Heart right ventricle (tissue), 16 donors: Measurements from ENCODE around the gene HS3ST1. TPM values are rescaled to one million over a fixed set of nuclear protein-coding genes. Genes with fewer than 3 reads are reported as not detected.
A peak's percentile ranks its signal among the peaks of the same experiment; 100 is the strongest.

Experiments used
- ATAC-seq, 8 donors: fragments of 200-7000 bp; cut with Tn5 transposase; one replicate each; pipeline ENCODE4 v1.9.1; 2020; ENCODE audit warnings: mild to moderate bottlenecking in 8 of 8, moderate library complexity in 8 of 8, moderate number of reproducible peaks in 1 of 8
- DNase-seq, 2 donors: peaks; one replicate each; pipeline ENCODE4 v3.0.0-alpha.2; 2020
- H3K27ac ChIP-seq, 10 donors: fragments of 200-600 bp; sonication (generic) in 2 of 10; one replicate each; pipeline versions ENCODE4 v1.5.0 to v1.8.0; 2020 to 2022; ENCODE audit warnings: mild to moderate bottlenecking in 3 of 10
- H3K27me3 ChIP-seq, 7 donors: fragments of 200-600 bp; one replicate each; pipeline ENCODE4 v1.8.0; 2021 to 2022; ENCODE audit warnings: mild to moderate bottlenecking in 2 of 7
- H3K36me3 ChIP-seq, 9 donors: fragments of 200-600 bp; sonication (generic) in 1 of 9; one replicate each; pipeline versions ENCODE4 v1.5.0 to v1.8.0; 2020 to 2022; ENCODE audit warnings: mild to moderate bottlenecking in 2 of 9
- H3K4me1 ChIP-seq, 9 donors: fragments of 200-600 bp; sonication (generic) in 1 of 9; one replicate each; pipeline versions ENCODE4 v1.5.0 to v1.8.0; 2020 to 2022; ENCODE audit warnings: mild to moderate bottlenecking in 4 of 9
- H3K4me3 ChIP-seq, 10 donors: fragments of 200-600 bp; sonication (generic) in 2 of 10; one replicate each; pipeline versions ENCODE4 v1.5.0 to v1.8.0; 2020 to 2022; ENCODE audit warnings: mild to moderate bottlenecking in 7 of 10, moderate library complexity in 2 of 10
- H3K9me3 ChIP-seq, 11 donors: fragments of 200-600 bp in 10 of 11; sonication (generic) in 2 of 11; one replicate each; pipeline versions ENCODE4 v1.5.0 to v1.8.0; 2013 to 2022; ENCODE audit warnings: mild to moderate bottlenecking in 2 of 11, control low read depth in 1 of 11, moderate library complexity in 1 of 11
- CTCF ChIP-seq, 9 donors: fragments of 200-600 bp; sonication (generic) in 2 of 9; IDR thresholded peaks; one replicate each; pipeline versions ENCODE4 v1.5.0 to v1.8.0; 2021 to 2022; ENCODE audit warnings: antibody characterized with exemption in 9 of 9, mild to moderate bottlenecking in 5 of 9, moderate library complexity in 1 of 9
- WGBS, 2 donors: extraction: QIAGEN DNeasy Blood & Tissue Kit; methylation state at CpG; one replicate each; pipeline ENCODE4 v1.1.7; 2013; ENCODE audit warnings: inconsistent platforms in 1 of 2; 5-methylcytosine and 5-hydroxymethylcytosine counted together
- intact Hi-C, 10 donors: fragments of 100-400 bp; cut with DNase I; formaldehyde crosslinking; loops; one replicate each; pipeline versions ENCODE4 v1.11.1 to v1.14.2; 2022
- polyA plus RNA-seq, 2 donors: library from polyadenylated mRNA; stranded (reverse); fragments of 200-250 nt; gene quantifications; one replicate each; pipeline ENCODE4 v1.2.3, GENCODE V29; 2013
- total RNA-seq, 10 donors: library from RNA; stranded (reverse); fragmentation: NEBNext Ultra II Directional in 3 of 10; extraction: Animal tissue kit (Norgen Biotek cat#: 25700) in 3 of 10; gene quantifications; one replicate each; pipeline versions ENCODE4 v1.2.1 to v1.2.4, GENCODE V29; 2021 to 2023
- donor health status: Arrhythmogenic right ventricular cardiomyopathy.
- donor health status: ischemic (EF 13 %, LVEDD 7.1; RV severe dilation, severe dysfunction).
- donor health status: healthy with polysubstance abuse.
- donor health status: DM: no; HTN: yes; CAD: no.
- donor health status: DM: no; HTN: no; CAD: no.
- donor health status: ischemic (EF 25% LVEDD 6.9; RV normal size, moderate dysfunction).
- donor health status: ischemic (EF 25% LVEDD 5.7; RV mildly dilated, moderate dysfunction).
- donor health status: healthy.
- donor health status: DM: yes; HTN: yes; CAD: no.
- donor health status: Ischemic cardiomyopathy.
- donor health status: ischemic (EF 35%, LVEDD 5.7; RV mildly dilated, moderate dysfunction).
- donor health status: nonischemic (EF 11% LVEDD 7.7; RV severe dilation, severe dysfunction).
- donor health status: DM: yes; HTN: yes; CAD: no.
- donor health status: PGD.
- donor health status: ischemic (EF 29% LVEDD 5.4; RV normal size, mild dysfunction).
- donor health status: nonischemic (EF 23%, LVEDD 6.1; RV moderate dilation, normal function).

Gene HS3ST1
- total and polyA plus RNA-seq, 12 donors: 0.27 to 2.1 (median 1.1) TPM

DNA sequence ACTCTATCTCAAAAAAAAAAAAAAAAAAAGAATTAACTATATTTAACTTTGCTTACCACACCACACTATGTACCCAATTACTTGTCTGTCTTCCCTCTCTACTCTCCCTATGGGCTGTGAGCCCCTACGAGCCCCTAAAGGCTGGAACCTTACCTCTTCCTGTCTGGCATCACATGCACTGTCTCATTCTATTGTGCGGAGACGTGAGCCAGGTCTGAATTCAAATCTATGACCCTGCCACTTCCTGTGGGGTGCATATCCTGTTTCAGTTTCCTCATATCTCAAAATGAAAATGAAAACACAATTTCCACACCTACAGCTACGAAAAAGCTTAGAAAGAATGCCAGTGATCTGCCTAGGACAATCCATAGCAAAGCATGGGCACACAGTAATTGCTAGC is 42.9 kb upstream of the HS3ST1 start:
- no peaks in the 10 kb centered on the region for H3K27me3 ChIP-seq
- H3K36me3 ChIP-seq: no peaks in the 10 kb centered on the region
- no peak for TF ChIP-seq CTCF (IDR thresholded peaks at IDR 0.05)
- peaks cover 0 to 31% (median 0%) of the 10 kb centered on the region in 9 donors for H3K4me1 ChIP-seq
- H3K9me3 ChIP-seq: no peaks in the 10 kb centered on the region
- WGBS, 2 donors: 42 to 57% methylated on average over 4 of the region's 4 CpGs
- intact Hi-C loops: no loop called here
- ATAC-seq: peak in 7 of 8 donors; percentile 47 to 86 (median 71)
- peak overlapping the region in 5 of 10 donors; percentile 5 to 79 (median 27) for H3K27ac ChIP-seq
- peak in 1 of 2 donors; percentile 21 for DNase-seq
- peak overlapping the region in 6 of 10 donors; percentile 10 to 36 (median 22) for H3K4me3 ChIP-seq

DNA sequence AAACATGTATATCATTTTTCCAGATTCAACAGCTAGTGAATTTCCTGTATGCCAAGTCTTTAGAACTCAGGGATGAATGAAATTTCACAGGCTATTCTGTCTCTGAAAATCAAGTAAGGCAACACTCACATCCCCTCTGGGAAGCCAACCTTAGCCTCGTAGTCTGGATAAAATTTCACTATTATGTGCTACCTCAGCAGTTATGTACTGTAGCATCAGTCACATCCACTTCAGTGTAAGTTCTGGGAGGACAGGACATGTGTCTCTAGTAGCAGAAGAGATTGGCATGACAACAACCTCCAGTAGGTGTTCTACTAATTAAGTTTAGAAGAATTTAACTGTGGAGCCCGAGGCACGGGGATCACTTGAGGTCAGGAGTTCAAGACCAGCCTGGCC is 42.4 kb upstream of the HS3ST1 start:
- no peak for TF ChIP-seq CTCF (IDR thresholded peaks at IDR 0.05)
- Histone ChIP-seq H3K27me3 (no peaks in the 10 kb centered on the region), H3K9me3 (no peaks in the 10 kb centered on the region), H3K27ac (peak overlapping the region in 3 of 10 donors; percentile 9 to 79 (median 27)), H3K36me3 (no peaks in the 10 kb centered on the region), H3K4me1 (peaks cover 0 to 31% (median 0%) of the 10 kb centered on the region in 9 donors), H3K4me3 (peak overlapping the region in 1 of 10 donors; percentile 33)
- WGBS, 2 donors: 86 to 87% methylated on average over 3 of the region's 3 CpGs
- intact Hi-C loops: no loop called here
- DNase-seq (no peak), ATAC-seq (no peak)

GRCh38 chr4:11470438-11471045 is 41.8 kb upstream of the HS3ST1 start:
- Histone ChIP-seq H3K9me3 (no peaks in the 10 kb centered on the region), H3K4me1 (peaks cover 0 to 31% (median 0%) of the 10 kb centered on the region in 9 donors), H3K27ac (no peak overlapping the region), H3K27me3 (no peaks in the 10 kb centered on the region), H3K4me3 (no peak overlapping the region), H3K36me3 (no peaks in the 10 kb centered on the region)
- ATAC-seq (no peak), DNase-seq (no peak)
- 59 to 65% methylated on average over 4 of the region's 4 CpGs for whole genome bisulfite sequencing, 2 donors
- no peak for TF ChIP-seq CTCF (IDR thresholded peaks at IDR 0.05)
- intact Hi-C loops: no loop called here

DNA sequence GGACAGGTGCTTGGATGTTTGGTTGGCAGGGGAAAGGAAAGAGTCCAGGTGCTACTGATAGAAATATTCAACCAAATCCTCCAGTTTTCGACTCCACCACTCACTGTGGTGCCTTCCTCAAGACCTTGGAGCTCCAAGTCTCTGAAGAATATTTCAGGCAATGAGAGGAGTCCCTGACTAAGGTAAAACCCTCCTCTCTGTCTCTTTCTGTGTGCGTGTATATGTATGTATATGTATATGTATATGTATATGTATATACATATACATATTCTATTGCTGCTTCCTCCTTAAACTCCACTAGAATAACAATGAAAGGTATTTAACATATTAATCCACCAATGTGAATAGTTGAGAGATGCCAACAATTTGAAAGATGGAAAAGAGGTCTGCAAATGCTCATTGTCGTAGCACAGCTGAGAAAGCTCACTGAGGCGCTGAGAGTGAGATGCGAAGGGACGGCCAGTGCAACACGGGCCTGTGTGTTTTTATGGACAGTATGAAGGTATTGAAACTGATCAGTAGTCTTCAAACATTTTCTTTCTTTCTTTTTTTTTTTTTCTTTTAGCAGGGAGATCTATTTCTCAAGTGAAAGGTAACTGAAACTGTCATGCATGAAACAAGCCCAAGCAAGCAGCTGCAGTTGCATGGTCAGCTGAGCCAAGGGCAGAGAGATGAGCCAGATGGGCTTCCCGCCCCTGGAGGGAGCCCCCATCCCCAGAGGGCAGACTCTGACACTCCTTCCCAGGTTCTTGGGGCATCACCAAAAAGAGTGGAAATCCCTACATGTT is 41.1 kb upstream of the HS3ST1 start:
- H3K4me3 ChIP-seq: no peak overlapping the region
- no peak overlapping the region for H3K27ac ChIP-seq
- ATAC-seq: no peak
- H3K9me3 ChIP-seq: no peaks in the 10 kb centered on the region
- H3K36me3 ChIP-seq: no peaks in the 10 kb centered on the region
- DNase-seq: no peak
- intact Hi-C loops: no loop called here
- peaks cover 0 to 31% (median 0%) of the 10 kb centered on the region in 9 donors for H3K4me1 ChIP-seq
- 75 to 80% methylated on average over 8 of the region's 8 CpGs for WGBS, 2 donors
- no peaks in the 10 kb centered on the region for H3K27me3 ChIP-seq
- TF ChIP-seq CTCF (IDR thresholded peaks at IDR 0.05): no peak
